Ovary (tissue), 3 donors: ENCODE data around the gene PAQR8.

Experiments
- CTCF ChIP-seq, 3 donors: fragments of 450-650 bp in 2 of 3; fragments of 200-600 bp in 1 of 3; IDR thresholded peaks; one replicate each; pipeline versions ENCODE4 v1.5.1 to v1.8.0; 2016 to 2022; ENCODE audit warnings: antibody characterized with exemption in 3 of 3, mild to moderate bottlenecking in 1 of 3
- EP300 ChIP-seq: sonication (generic); formaldehyde crosslinking; IDR thresholded peaks from one replicate; pipeline ENCODE4 v1.6.1; 2017; ENCODE audit warnings: antibody characterized with exemption
- POLR2A ChIP-seq: fragments of 450-650 bp; IDR thresholded peaks from one replicate; pipeline ENCODE4 v1.6.1; 2017; ENCODE audit warnings: antibody characterized with exemption, mild to moderate bottlenecking, moderate library complexity
- donor health status: DM: no; HTN: no; CAD: no.

DNA sequence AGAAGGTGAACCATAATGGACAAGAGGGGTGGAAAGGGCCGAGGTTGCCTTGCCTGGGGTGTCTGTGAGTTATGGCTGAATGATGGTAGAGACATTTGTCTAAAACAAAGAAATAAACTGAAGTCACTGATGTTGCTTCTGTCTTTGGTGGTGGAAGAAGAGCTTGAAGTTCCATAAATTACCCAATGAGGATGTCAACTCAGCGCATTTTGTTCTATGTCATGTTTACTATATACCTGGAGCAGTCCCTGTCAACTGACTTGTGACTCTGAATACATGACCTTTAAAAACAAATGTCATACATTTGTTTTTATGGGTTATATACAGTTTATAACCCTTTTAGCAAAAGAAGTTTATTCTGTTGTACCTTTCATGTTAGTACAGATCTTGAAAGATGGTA, 60.2 kb downstream of the PAQR8 start:
- TF ChIP-seq CTCF (IDR thresholded peaks at IDR 0.05) (no peak), POLR2A (no peak), EP300 (no peak)
